Measurements from ENCODE around the gene STK39. TPM values are rescaled to one million over a fixed set of nuclear protein-coding genes. Genes with fewer than 3 reads are reported as not detected.

STK39 gene
- total RNA-seq, 3 donors from 2014 or later = 36.4 to 57.5 (median 52.5) TPM

- H3K36me3 ChIP-seq (ENCODE audit: low read depth) = no peaks in the 10 kb centered on the region
- TF ChIP-seq CTCF (IDR thresholded peaks at IDR 0.05) = no peak
- no peaks in the 10 kb centered on the region for H3K9me3 ChIP-seq
- H3K4me3 ChIP-seq = no peak overlapping the region
- intact Hi-C loops (cut with DNase I, micrococcal nuclease) = no loop called here
- no peaks in the 10 kb centered on the region for H3K4me1 ChIP-seq (ENCODE audit: low read depth)
- DNase-seq = no peak
- no peak for ATAC-seq
These were observed 126.7 kb downstream of the STK39 start for GRCh38 chr2:168120730-168121129.

- no peak for DNase-seq
- intact Hi-C loops (cut with DNase I, micrococcal nuclease) = no loop called here
- Histone ChIP-seq H3K4me3 (no peak overlapping the region), H3K9me3 (no peaks in the 10 kb centered on the region), H3K4me1 (ENCODE audit: low read depth) (no peaks in the 10 kb centered on the region), H3K36me3 (ENCODE audit: low read depth) (no peaks in the 10 kb centered on the region)
- no peak for ATAC-seq
- TF ChIP-seq CTCF (IDR thresholded peaks at IDR 0.05) = no peak
These were observed 127.1 kb downstream of the STK39 start for GRCh38 chr2:168120310-168120709.

GRCh38 chr2:168119515-168120141 is 127.8 kb downstream of the STK39 start:
- H3K9me3 ChIP-seq = no peaks in the 10 kb centered on the region
- no peaks in the 10 kb centered on the region for H3K4me1 ChIP-seq (ENCODE audit: low read depth)
- peak; percentile 65 for ATAC-seq
- H3K36me3 ChIP-seq (ENCODE audit: low read depth) = no peaks in the 10 kb centered on the region
- no peak overlapping the region for H3K4me3 ChIP-seq
- intact Hi-C loops (cut with DNase I, micrococcal nuclease) = loop anchor here in 1 of 2 donors (10.0 kb wide), 1 partner anchor 1585 kb away; no protein-coding TSS in a partner anchor
- DNase-seq = peak in 1 of 3 donors; percentile 75
- TF ChIP-seq CTCF (IDR thresholded peaks at IDR 0.05) = peak; percentile 16

GRCh38 chr2:168118733-168119514 is 128.5 kb downstream of the STK39 start:
- Histone ChIP-seq H3K4me1 (ENCODE audit: low read depth) (no peaks in the 10 kb centered on the region), H3K4me3 (no peak overlapping the region), H3K9me3 (no peaks in the 10 kb centered on the region), H3K36me3 (ENCODE audit: low read depth) (no peaks in the 10 kb centered on the region)
- DNase-seq (peak in 1 of 3 donors; percentile 59), ATAC-seq (peak; percentile 71)
- TF ChIP-seq CTCF (IDR thresholded peaks at IDR 0.05) = peak; percentile 15
- intact Hi-C loops (cut with DNase I, micrococcal nuclease) = loop anchor here in 1 of 2 donors (10.0 kb wide), 1 partner anchor 1584 kb away; no protein-coding TSS in a partner anchor

- no peak for DNase-seq
- H3K9me3 ChIP-seq = no peaks in the 10 kb centered on the region
- no peaks in the 10 kb centered on the region for H3K36me3 ChIP-seq (ENCODE audit: low read depth)
- no peak for TF ChIP-seq CTCF (IDR thresholded peaks at IDR 0.05)
- intact Hi-C loops (cut with DNase I, micrococcal nuclease) = loop anchor here in 1 of 2 donors (10.0 kb wide), 1 partner anchor 1582 kb away; no protein-coding TSS in a partner anchor
- ATAC-seq = no peak
- H3K4me3 ChIP-seq = no peak overlapping the region
- no peaks in the 10 kb centered on the region for H3K4me1 ChIP-seq (ENCODE audit: low read depth)
These were observed 130.9 kb downstream of the STK39 start for GRCh38 chr2:168116448-168116847.

Data from mucosa of descending colon (tissue), 3 donors.